CD14-positive monocyte (primary cell): ENCODE results near the gene TICAM2. TPM values are rescaled to one million over a fixed set of nuclear protein-coding genes. Genes with fewer than 3 reads are reported as not detected.

ENCODE experiments used
- DNase-seq, 3 donors: peaks; one replicate each; pipeline ENCODE4 v3.0.0-alpha.2; 2011 to 2022
- H2AFZ ChIP-seq: 2 replicates; pipeline ENCODE4 v1.6.0; 2012; ENCODE audit warnings: mild to moderate bottlenecking, low read depth, low read length, inconsistent platforms; ENCODE audit not compliant: insufficient read depth, poor library complexity, severe bottlenecking
- H3K27ac ChIP-seq, 2 donors: 1 replicate in 1 of 2; 2 replicates in 1 of 2; pipeline ENCODE4 v1.5.1; 2012 to 2013; ENCODE audit warnings: low read length in 2 of 2, control low read depth in 1 of 2, inconsistent platforms in 1 of 2, low read depth in 1 of 2, mild to moderate bottlenecking in 1 of 2
- H3K27me3 ChIP-seq, 2 donors: one replicate each; pipeline versions ENCODE4 v1.6.0 to v1.6.1; 2011 to 2013; ENCODE audit warnings: low read length in 2 of 2; ENCODE audit not compliant: control insufficient read depth in 2 of 2, insufficient read depth in 2 of 2
- H3K36me3 ChIP-seq, 2 donors: replicated peaks in 1 of 2; 1 replicate in 1 of 2; 2 replicates in 1 of 2; pipeline versions ENCODE4 v1.5.1 to v1.6.1; 2012 to 2013; ENCODE audit warnings: low read length in 2 of 2, control low read depth in 1 of 2, inconsistent platforms in 1 of 2, mild to moderate bottlenecking in 1 of 2; ENCODE audit not compliant: insufficient read depth in 2 of 2, control insufficient read depth in 1 of 2
- H3K4me1 ChIP-seq, 2 donors: 1 replicate in 1 of 2; 2 replicates in 1 of 2; pipeline versions ENCODE4 v1.5.1 to v1.6.1; 2012 to 2013; ENCODE audit warnings: low read length in 2 of 2, control low read depth in 1 of 2, inconsistent platforms in 1 of 2, mild to moderate bottlenecking in 1 of 2, moderate library complexity in 1 of 2; ENCODE audit not compliant: insufficient read depth in 2 of 2, control insufficient read depth in 1 of 2
- H3K4me2 ChIP-seq: replicated peaks from 2 replicates; pipeline ENCODE3; 2012; ENCODE audit warnings: low read length, moderate library complexity, mild to moderate bottlenecking; ENCODE audit not compliant: poor library complexity, severe bottlenecking; ENCODE audit errors: extremely low read depth
- H3K4me3 ChIP-seq, 3 experiments: fragments of 200-600 bp in 1 of 3; sonication (generic) in 1 of 3; replicated peaks in 1 of 3; 1 replicate in 2 of 3; 2 replicates in 1 of 3; pipeline ENCODE4 v1.5.1; 2011 to 2013; ENCODE audit warnings: low read length in 3 of 3, mild to moderate bottlenecking in 3 of 3, control low read depth in 2 of 3, low read depth in 2 of 3, inconsistent platforms in 1 of 3, moderate library complexity in 1 of 3
- H3K79me2 ChIP-seq: 2 replicates; pipeline ENCODE4 v1.6.0; 2012; ENCODE audit warnings: mild to moderate bottlenecking, control low read depth, inconsistent platforms, low read length, moderate library complexity; ENCODE audit not compliant: insufficient read depth
- H3K9ac ChIP-seq: 2 replicates; pipeline ENCODE4 v1.6.0; 2017; ENCODE audit warnings: low read length, mild to moderate bottlenecking; ENCODE audit not compliant: insufficient read depth, poor library complexity, severe bottlenecking
- H3K9me3 ChIP-seq, 2 donors: replicated peaks in 1 of 2; 1 replicate in 1 of 2; 2 replicates in 1 of 2; pipeline versions ENCODE4 v1.5.1 to v1.6.1; 2012 to 2013; ENCODE audit warnings: low read length in 2 of 2, control low read depth in 1 of 2; ENCODE audit not compliant: control insufficient read depth in 1 of 2, insufficient read depth in 1 of 2
- H4K20me1 ChIP-seq: 2 replicates; pipeline ENCODE4 v1.6.0; 2012; ENCODE audit warnings: mild to moderate bottlenecking, low read length, control low read depth, moderate library complexity; ENCODE audit not compliant: insufficient read depth
- H3K27ac Mint-ChIP-seq, 7 donors: one replicate each; pipeline ENCODE4 v1.8.0; 2020; ENCODE audit warnings: mild to moderate bottlenecking in 7 of 7, mixed read lengths in 7 of 7, moderate library complexity in 6 of 7, inconsistent platforms in 2 of 7
- H3K27me3 Mint-ChIP-seq, 3 donors: one replicate each; pipeline ENCODE4 v1.8.0; 2021 to 2022; ENCODE audit warnings: low read depth in 3 of 3, mild to moderate bottlenecking in 3 of 3, mixed read lengths in 3 of 3, moderate library complexity in 3 of 3, inconsistent platforms in 1 of 3
- H3K36me3 Mint-ChIP-seq, 2 donors: one replicate each; pipeline ENCODE4 v1.8.0; 2020; ENCODE audit warnings: mixed read lengths in 2 of 2, inconsistent platforms in 1 of 2, mild to moderate bottlenecking in 1 of 2
- H3K4me1 Mint-ChIP-seq: one replicate; pipeline ENCODE4 v1.8.0; 2020; ENCODE audit warnings: mild to moderate bottlenecking, mixed read lengths
- H3K4me3 Mint-ChIP-seq, 2 donors: one replicate each; pipeline ENCODE4 v1.8.0; 2020; ENCODE audit warnings: mild to moderate bottlenecking in 2 of 2, mixed read lengths in 2 of 2, moderate library complexity in 1 of 2
- H3K9me3 Mint-ChIP-seq, 7 donors: one replicate each; pipeline ENCODE4 v1.8.0; 2020 to 2022; ENCODE audit warnings: mixed read lengths in 7 of 7, mild to moderate bottlenecking in 6 of 7, moderate library complexity in 6 of 7, inconsistent platforms in 2 of 7
- WGBS: methylation state at CpG from one replicate; pipeline ENCODE4 v1.1.5; 2013; ENCODE audit warnings: missing lambda C conversion rate; ENCODE audit not compliant: insufficient coverage; 5-methylcytosine and 5-hydroxymethylcytosine counted together
- intact Hi-C, 2 donors: fragments of 100-400 bp; cut with micrococcal nuclease; formaldehyde crosslinking; loops; one replicate each; pipeline versions ENCODE4 v1.15.0 to v1.15.1; 2023
- polyA plus RNA-seq, 3 donors: library from polyadenylated mRNA; depleted of rRNA in 1 of 3; unstranded in 2 of 3; stranded (reverse) in 1 of 3; fragments of 300-500 nt in 2 of 3; fragments of >200 nt in 1 of 3; fragmentation: Illumina TruSeq in 2 of 3; gene quantifications; 1 replicate in 2 of 3; 2 replicates in 1 of 3; pipeline ENCODE4 v1.2.3, GENCODE V29; 2012 to 2021
- TF ChIP-seq, protein P1 (sequence below): fragments of 200-600 bp; IDR thresholded peaks from one replicate; pipeline ENCODE4 v1.8.0; 2022; ENCODE audit warnings: antibody characterized with exemption, mild to moderate bottlenecking

Gene TICAM2
- polyA plus RNA-seq, 3 donors: 3.5 to 25.1 (median 14.6) TPM

DNA sequence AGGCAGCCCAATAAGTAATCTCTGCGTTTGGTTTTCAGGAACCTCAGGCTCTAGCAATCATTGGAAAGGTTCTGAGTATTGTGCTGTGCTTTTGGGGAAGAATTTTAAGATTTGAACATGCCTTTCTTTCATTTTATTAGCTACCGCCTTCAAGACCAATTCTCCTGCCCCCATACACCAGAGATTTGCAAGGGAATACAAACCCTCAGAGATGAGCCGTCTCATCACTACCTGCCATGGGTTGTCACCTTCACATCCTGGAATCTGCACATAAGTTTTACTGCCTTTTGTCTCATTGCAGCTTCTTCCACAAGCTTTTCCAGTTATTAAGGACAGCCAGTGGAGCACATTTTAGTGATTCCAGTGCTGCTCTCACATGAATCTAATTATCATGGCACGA lies 35.2 kb upstream of the TICAM2 start:
- no peak for DNase-seq
- WGBS: 92% methylated on average over 2 of the region's 4 CpGs
- Mint-ChIP-seq H3K36me3 (no peaks in the 10 kb centered on the region), H3K4me1 (peaks cover 15% of the 10 kb centered on the region), H3K4me3 (no peak overlapping the region), H3K27me3 (peaks cover 4 to 8% (median 5%) of the 10 kb centered on the region in 3 donors), H3K9me3 (no peaks in the 10 kb centered on the region), H3K27ac (no peak overlapping the region)
- TF ChIP-seq, protein P1, sequence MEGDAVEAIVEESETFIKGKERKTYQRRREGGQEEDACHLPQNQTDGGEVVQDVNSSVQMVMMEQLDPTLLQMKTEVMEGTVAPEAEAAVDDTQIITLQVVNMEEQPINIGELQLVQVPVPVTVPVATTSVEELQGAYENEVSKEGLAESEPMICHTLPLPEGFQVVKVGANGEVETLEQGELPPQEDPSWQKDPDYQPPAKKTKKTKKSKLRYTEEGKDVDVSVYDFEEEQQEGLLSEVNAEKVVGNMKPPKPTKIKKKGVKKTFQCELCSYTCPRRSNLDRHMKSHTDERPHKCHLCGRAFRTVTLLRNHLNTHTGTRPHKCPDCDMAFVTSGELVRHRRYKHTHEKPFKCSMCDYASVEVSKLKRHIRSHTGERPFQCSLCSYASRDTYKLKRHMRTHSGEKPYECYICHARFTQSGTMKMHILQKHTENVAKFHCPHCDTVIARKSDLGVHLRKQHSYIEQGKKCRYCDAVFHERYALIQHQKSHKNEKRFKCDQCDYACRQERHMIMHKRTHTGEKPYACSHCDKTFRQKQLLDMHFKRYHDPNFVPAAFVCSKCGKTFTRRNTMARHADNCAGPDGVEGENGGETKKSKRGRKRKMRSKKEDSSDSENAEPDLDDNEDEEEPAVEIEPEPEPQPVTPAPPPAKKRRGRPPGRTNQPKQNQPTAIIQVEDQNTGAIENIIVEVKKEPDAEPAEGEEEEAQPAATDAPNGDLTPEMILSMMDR: no peak
- H4K20me1 ChIP-seq: no peaks in the 10 kb centered on the region
- no peak overlapping the region for H3K4me3 ChIP-seq
- no peak overlapping the region for H2AFZ ChIP-seq
- no peak overlapping the region for H3K27ac ChIP-seq
- intact Hi-C loops: no loop called here
- H3K9ac ChIP-seq: no peak overlapping the region
- no peak overlapping the region for H3K4me2 ChIP-seq
- peaks cover 6 to 7% of the 10 kb centered on the region in 2 donors for H3K4me1 ChIP-seq
- no peaks in the 10 kb centered on the region for H3K36me3 ChIP-seq
- no peaks in the 10 kb centered on the region for H3K27me3 ChIP-seq
- no peaks in the 10 kb centered on the region for H3K9me3 ChIP-seq
- H3K79me2 ChIP-seq: no peaks in the 10 kb centered on the region

DNA sequence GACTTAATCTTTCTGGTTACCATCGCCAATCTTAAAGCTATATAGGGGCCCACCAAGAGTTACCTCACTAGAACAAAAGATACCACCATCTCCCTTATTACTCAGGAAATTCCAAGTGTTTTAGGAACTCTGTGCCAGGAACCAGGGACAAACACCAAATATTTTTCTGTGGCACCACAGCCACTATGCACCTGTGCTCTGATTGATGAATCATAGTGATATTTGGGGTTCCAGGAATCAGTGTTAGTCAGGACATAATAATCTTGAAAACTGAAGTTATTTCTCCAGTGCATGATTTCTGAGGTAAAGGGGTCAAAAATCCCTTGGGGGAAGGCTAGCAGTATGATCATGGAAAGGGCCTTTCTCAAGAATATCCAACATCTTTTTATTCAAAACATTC lies 33.7 kb upstream of the TICAM2 start:
- no peaks in the 10 kb centered on the region for H3K36me3 ChIP-seq
- H3K79me2 ChIP-seq: no peaks in the 10 kb centered on the region
- intact Hi-C loops: no loop called here
- no peak overlapping the region for H3K27ac ChIP-seq
- H3K4me2 ChIP-seq: no peak overlapping the region
- H3K9ac ChIP-seq: no peak overlapping the region
- H3K27me3 ChIP-seq: no peaks in the 10 kb centered on the region
- H3K4me1 ChIP-seq: peaks cover 6 to 7% of the 10 kb centered on the region in 2 donors
- no peaks in the 10 kb centered on the region for H4K20me1 ChIP-seq
- H3K9me3 Mint-ChIP-seq: peaks cover 0 to 3% (median 0%) of the 10 kb centered on the region in 7 donors
- H3K9me3 ChIP-seq: no peaks in the 10 kb centered on the region
- no peak overlapping the region for H3K27ac Mint-ChIP-seq
- H3K27me3 Mint-ChIP-seq: peaks cover 2 to 4% (median 4%) of the 10 kb centered on the region in 3 donors
- TF ChIP-seq, protein P1: no peak
- peaks cover 15% of the 10 kb centered on the region for H3K4me1 Mint-ChIP-seq
- H3K36me3 Mint-ChIP-seq: no peaks in the 10 kb centered on the region
- H3K4me3 ChIP-seq: no peak overlapping the region
- no CpG with 5 or more reads among the region's 1 CpG for WGBS
- no peak overlapping the region for H3K4me3 Mint-ChIP-seq
- DNase-seq: no peak
- H2AFZ ChIP-seq: peak overlapping the region; percentile 21
